Spinal cord (tissue), 10 donors: ENCODE measurements around the gene DIRAS1. TPM values are rescaled to one million over a fixed set of nuclear protein-coding genes. Genes with fewer than 3 reads are reported as not detected.

ENCODE experiments used
- DNase-seq, 6 donors: peaks; one replicate each; pipeline versions ENCODE4 v3.0.0 to v3.0.0-alpha.2; 2013 to 2015; ENCODE audit warnings: low spot score in 6 of 6, low read depth in 4 of 6
- H3K27ac ChIP-seq: one replicate; pipeline ENCODE4 v1.5.1; 2013; ENCODE audit warnings: low read depth, low read length, control low read depth
- H3K27me3 ChIP-seq: one replicate; pipeline ENCODE4 v1.6.1; 2013; ENCODE audit warnings: low read length; ENCODE audit not compliant: control insufficient read depth, insufficient read depth
- H3K36me3 ChIP-seq: one replicate; pipeline ENCODE4 v1.6.1; 2013; ENCODE audit warnings: low read length; ENCODE audit not compliant: control insufficient read depth, insufficient read depth
- H3K4me1 ChIP-seq: one replicate; pipeline ENCODE4 v1.6.1; 2013; ENCODE audit warnings: low read length; ENCODE audit not compliant: control insufficient read depth, insufficient read depth
- H3K4me3 ChIP-seq: one replicate; pipeline ENCODE4 v1.5.1; 2013; ENCODE audit warnings: low read depth, low read length, control low read depth
- H3K9me3 ChIP-seq: one replicate; pipeline ENCODE4 v1.6.1; 2013; ENCODE audit warnings: low read length; ENCODE audit not compliant: control insufficient read depth, insufficient read depth
- WGBS: methylation state at CpG from one replicate; pipeline ENCODE4 v1.1.5; 2013; ENCODE audit warnings: missing lambda C conversion rate; ENCODE audit not compliant: insufficient coverage; 5-methylcytosine and 5-hydroxymethylcytosine counted together
- polyA plus RNA-seq, 2 donors: library from polyadenylated mRNA; unstranded; fragments of 120-200 nt; gene quantifications; one replicate each; pipeline ENCODE4 v1.2.1, GENCODE V29; 2013; ENCODE audit not compliant: insufficient read length in 2 of 2
- total RNA-seq, 2 donors: library from RNA; depleted of rRNA in 1 of 2; stranded (reverse); fragments of 120-200 nt in 1 of 2; fragments of >200 nt in 1 of 2; gene quantifications; one replicate each; pipeline versions ENCODE4 v1.2.3 to v1.2.4, GENCODE V29; 2013 to 2014
- donor health status: healthy.

The DIRAS1 gene
- total and polyA plus RNA-seq, 4 donors: 6.9 to 72.6 (median 43.2) TPM

DNA sequence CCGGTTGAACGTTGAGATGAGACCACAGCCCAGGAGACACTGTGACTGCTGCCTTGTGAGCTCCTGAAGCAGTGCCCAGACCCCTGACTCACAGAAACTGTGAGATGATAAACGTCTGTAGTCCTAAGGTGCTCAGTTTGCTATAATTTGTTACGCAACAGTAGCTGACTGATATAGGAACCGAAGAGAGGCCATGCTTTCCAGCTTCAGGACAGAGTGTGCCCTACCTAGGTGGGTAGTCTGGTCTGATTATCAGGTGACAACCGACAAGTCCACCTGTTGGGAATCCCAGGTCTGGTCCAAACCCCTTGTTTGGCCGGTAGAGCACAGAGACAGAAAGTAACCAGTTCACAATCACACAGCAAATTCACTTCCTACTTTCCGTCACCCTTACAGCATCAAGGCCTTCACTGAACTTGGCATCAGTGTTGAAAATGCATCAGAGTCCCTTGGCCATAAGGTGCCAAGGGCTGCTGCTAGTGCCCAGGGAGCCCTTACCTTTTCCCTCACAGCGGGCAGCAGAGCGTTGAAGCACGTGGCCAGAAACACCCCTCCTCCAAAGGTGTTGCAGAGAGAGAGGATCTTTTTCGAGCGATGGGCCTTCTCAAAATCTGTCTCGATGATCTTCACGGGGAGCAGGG is 15.5 kb upstream of the DIRAS1 start:
- Histone ChIP-seq H3K27me3 (no peaks in the 10 kb centered on the region), H3K4me3 (no peak overlapping the region), H3K36me3 (peaks cover 57% of the 10 kb centered on the region), H3K9me3 (no peaks in the 10 kb centered on the region), H3K4me1 (peaks cover 23% of the 10 kb centered on the region), H3K27ac (no peak overlapping the region)
- no peak for DNase-seq
- WGBS: 97% methylated on average over 11 of the region's 15 CpGs

- H3K9me3 ChIP-seq: no peaks in the 10 kb centered on the region
- H3K4me3 ChIP-seq: no peak overlapping the region
- 96% methylated on average over 9 of the region's 12 CpGs for WGBS
- H3K4me1 ChIP-seq: peaks cover 22% of the 10 kb centered on the region
- no peaks in the 10 kb centered on the region for H3K27me3 ChIP-seq
- peaks cover 70% of the 10 kb centered on the region for H3K36me3 ChIP-seq
- no peak overlapping the region for H3K27ac ChIP-seq
- DNase-seq: no peak
These were observed 14.2 kb upstream of the DIRAS1 start for GRCh38 chr19:2735374-2735773.

DNA sequence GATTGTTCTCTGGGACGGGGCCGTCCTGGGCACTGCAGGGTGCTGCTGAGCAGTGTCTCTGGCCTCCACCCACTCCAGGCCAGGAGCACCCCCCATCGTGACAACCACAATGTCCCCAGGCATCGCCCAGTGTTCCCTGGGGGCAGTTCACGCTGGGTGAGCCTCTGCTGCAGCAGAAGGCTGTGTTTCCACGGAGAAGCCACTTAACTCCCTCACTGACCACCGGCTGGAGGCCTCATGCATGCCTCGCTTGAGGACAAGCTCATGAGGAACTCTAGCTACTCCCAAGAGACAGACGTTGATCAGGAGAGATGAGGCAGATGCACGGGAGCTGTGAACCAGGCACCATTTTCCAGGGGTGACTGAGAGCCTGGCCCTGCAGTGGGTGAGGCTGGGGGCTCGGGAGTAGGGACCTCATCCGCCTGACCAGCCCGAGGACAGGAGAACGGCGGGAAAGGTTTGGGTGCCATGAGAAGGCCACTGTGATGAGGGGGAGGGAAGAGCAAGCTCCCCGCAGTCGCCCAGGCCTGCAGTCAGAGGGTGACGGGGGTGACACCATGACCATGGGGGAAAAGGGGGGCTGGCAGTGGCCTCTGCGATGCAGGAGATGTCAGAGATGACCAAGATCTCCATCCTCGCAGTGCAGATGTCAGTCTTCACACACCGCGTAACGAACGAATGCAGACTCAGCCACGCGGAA is 13.6 kb upstream of the DIRAS1 start:
- 93% methylated on average over 26 of the region's 26 CpGs for WGBS
- Histone ChIP-seq H3K27me3 (no peaks in the 10 kb centered on the region), H3K9me3 (no peaks in the 10 kb centered on the region), H3K36me3 (peaks cover 76% of the 10 kb centered on the region), H3K27ac (no peak overlapping the region), H3K4me3 (no peak overlapping the region), H3K4me1 (peaks cover 18% of the 10 kb centered on the region)
- no peak for DNase-seq

- peak in 1 of 6 donors; percentile 40 for DNase-seq
- 77% methylated on average over 32 of the region's 35 CpGs for WGBS
- H3K36me3 ChIP-seq: peaks cover 76% of the 10 kb centered on the region
- H3K9me3 ChIP-seq: no peaks in the 10 kb centered on the region
- no peak overlapping the region for H3K27ac ChIP-seq
- peaks cover 12% of the 10 kb centered on the region for H3K4me1 ChIP-seq
- no peak overlapping the region for H3K4me3 ChIP-seq
- H3K27me3 ChIP-seq: no peaks in the 10 kb centered on the region
These were observed 12.9 kb upstream of the DIRAS1 start for GRCh38 chr19:2733930-2734588.

DNA sequence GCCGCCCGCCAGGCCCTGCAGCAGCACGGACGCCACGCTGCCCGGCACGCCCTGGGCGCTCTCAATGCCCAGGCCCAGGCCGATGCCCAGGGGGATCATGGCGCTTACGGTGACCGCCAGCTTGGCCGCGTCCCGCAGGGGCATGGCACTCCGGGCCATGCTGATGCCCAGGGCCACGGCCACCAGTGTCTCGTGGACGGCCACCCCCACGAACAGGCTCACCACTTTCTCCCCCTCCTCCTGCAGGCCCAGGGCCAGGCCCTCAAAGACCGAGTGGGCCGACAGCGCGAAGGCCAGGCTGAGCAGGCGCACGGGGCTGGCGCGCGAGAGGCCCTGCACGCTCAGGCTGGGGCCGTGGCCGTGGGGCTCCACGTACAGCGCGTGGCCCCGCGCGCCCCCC is 11.7 kb upstream of the DIRAS1 start:
- WGBS: 96% methylated on average over 35 of the region's 38 CpGs
- H3K36me3 ChIP-seq: peaks cover 81% of the 10 kb centered on the region

DNA sequence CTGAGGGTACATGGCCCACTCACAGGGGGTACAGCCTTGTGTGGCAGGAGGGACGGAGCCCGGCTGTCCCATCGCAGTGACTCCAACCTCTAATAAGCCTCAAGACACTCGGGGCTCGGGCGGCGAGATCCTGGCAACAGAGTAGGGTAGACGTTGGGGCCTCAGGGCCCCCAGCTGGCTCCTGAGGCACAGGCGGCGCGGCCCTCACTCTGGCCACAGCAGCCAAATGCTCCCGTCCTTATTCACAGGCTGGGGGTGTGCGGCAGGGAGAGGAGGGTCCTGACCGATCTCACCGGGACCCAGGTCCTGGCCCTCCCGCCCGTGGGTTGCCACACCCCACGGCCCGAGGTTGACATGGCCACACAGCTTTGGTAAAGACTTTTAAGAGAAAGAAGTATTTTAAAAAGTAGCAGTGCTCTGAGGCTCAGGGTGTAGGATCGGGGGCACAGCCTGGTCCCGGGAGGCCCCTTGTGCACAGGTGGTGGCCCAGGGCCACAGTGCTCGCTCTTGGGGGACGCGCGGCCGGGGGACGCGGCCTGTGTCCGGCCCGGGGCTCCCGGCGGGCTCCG is 11.1 kb upstream of the DIRAS1 start:
- H3K36me3 ChIP-seq: peaks cover 81% of the 10 kb centered on the region
- no peak for DNase-seq
- WGBS: 97% methylated on average over 23 of the region's 33 CpGs

More for the DNA sequence above, 11.7 kb upstream of the DIRAS1 start:
- no peak overlapping the region for H3K4me3 ChIP-seq
- H3K27ac ChIP-seq: no peak overlapping the region
- H3K9me3 ChIP-seq: no peaks in the 10 kb centered on the region
- DNase-seq: no peak
- no peaks in the 10 kb centered on the region for H3K27me3 ChIP-seq
- peaks cover 6% of the 10 kb centered on the region for H3K4me1 ChIP-seq

DNA sequence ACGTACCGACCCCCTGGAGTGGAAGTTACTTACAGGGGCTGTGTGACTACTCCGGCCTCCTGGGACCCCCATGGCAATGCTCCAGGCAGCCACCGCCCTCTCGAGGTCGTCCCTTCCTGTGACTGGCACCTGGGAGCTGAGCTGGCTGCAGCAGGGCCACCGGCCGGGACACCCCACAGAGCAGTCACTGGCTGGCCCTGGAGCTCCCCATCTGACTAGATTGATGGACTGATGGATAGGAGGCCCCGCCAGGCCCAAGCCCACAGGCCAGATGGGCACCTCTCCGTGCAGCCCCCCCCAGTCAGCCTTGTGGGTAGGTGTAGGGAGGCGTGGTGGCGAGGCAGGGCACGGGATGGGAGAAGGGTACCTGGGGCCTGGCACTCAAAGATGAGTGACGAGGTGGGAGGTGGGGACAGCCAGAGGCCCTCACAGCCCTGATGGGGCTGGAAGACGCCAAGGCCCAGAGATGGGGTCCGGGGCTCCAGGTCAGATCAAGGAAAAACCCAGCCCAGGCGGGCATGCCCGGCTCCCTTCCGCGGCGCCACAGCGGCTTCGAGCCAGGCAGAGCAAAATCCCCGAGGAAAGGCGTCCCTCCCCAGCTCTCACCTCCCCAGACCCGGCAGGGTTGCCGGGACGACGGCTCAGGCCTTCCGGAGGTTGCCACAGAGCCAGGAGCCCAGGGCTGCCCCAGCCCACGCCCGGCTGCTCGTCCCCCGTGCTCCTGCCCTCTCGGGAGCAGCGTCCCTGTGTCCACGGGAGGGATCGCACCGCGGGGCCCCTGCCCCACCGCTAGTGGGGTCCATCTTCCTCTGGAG is 10.2 kb upstream of the DIRAS1 start:
- no peak overlapping the region for H3K4me3 ChIP-seq
- no peak for DNase-seq
- no peak overlapping the region for H3K27ac ChIP-seq
- no peaks in the 10 kb centered on the region for H3K9me3 ChIP-seq
- peaks cover 72% of the 10 kb centered on the region for H3K36me3 ChIP-seq
- 72% methylated on average over 41 of the region's 41 CpGs for WGBS
- peaks cover 13% of the 10 kb centered on the region for H3K27me3 ChIP-seq
- H3K4me1 ChIP-seq: peaks cover 14% of the 10 kb centered on the region

More for the DNA sequence above, 11.1 kb upstream of the DIRAS1 start:
- H3K9me3 ChIP-seq: no peaks in the 10 kb centered on the region
- H3K4me3 ChIP-seq: no peak overlapping the region
- peaks cover 5% of the 10 kb centered on the region for H3K27me3 ChIP-seq
- H3K27ac ChIP-seq: no peak overlapping the region
- H3K4me1 ChIP-seq: peaks cover 8% of the 10 kb centered on the region

DNA sequence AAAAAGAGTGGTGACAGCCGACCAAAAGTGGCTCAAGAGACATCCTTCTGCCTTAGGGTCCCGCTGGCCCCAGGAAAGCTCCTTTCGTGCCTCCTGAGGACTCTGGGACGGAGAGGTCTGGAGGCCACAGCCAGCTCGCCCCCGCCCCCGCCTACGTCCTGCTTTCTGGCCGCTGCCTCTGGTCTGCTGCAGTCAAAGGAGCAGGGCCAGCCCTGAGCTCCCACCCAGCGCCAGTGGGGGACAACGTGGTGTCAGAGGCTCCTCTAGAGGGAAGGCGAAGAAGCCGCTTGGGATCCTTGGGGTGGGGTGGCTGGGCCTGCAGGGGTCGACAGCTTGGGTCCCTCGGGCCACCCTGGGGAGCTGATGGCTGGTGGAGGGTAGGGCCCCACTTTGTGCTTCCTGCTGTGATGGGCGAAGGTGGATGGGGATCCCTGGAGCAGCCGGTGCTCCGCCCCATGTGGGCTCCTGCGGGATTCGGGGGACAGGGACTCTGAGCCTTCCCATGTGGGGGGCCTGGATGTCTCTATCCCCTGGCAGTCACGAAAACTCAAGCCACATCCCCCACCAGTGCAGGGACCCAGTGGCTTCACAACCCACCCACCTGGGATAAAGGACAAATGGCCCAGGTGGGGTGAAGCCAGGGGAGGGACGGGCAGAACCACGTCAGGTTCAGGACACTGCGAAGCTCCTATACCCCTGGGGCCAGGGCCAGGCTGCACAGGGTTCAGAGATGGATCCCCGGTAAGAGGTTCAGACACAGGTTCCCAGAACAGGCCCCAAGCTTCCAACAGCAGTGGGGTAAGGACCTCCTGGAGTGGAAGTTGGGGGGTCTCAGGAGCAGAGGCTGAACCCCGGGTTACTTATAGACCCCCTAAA is 9.0 kb upstream of the DIRAS1 start:
- no peak for DNase-seq
- Histone ChIP-seq H3K4me3 (no peak overlapping the region), H3K27ac (no peak overlapping the region), H3K4me1 (peaks cover 14% of the 10 kb centered on the region), H3K36me3 (peaks cover 60% of the 10 kb centered on the region), H3K9me3 (no peaks in the 10 kb centered on the region), H3K27me3 (peaks cover 16% of the 10 kb centered on the region)
- WGBS: 88% methylated on average over 24 of the region's 26 CpGs
